Endothelial cell of umbilical vein (primary cell): Measurements from ENCODE around the gene GCH1. TPM values are rescaled to one million over a fixed set of nuclear protein-coding genes. Genes with fewer than 3 reads are reported as not detected.

Source experiments
- BruUV-seq: library from RNA; stranded (reverse); fragments of 400-500 nt; replicated peaks from 2 replicates; lab custom pipeline; 2021; lab: Mats Ljungman, UMichigan
- CTCF ChIA-PET: fragments of 300-600, 350-600 bp; sonication (Branson Sonifier 250); formaldehyde crosslinking; loops from one replicate; lab custom pipeline; 2021; ENCODE audit warnings: antibody characterized with exemption, inconsistent platforms; lab: Charles Lee
- POLR2A ChIA-PET: fragments of 300-600, 350-600 bp; sonication (Branson Sonifier 250); formaldehyde crosslinking; loops from one replicate; lab custom pipeline; 2021; ENCODE audit warnings: antibody characterized with exemption, inconsistent platforms; lab: Charles Lee
- DNase-seq: peaks from one replicate; pipeline ENCODE4 v3.0.0-alpha.2; 2011; ENCODE audit warnings: low read depth, low spot score
- FAIRE-seq: peaks from 2 replicates; lab custom pipeline; 2011; peaks lifted over from hg19 to GRCh38; lab: Jason Lieb, UNC
- H2AFZ ChIP-seq: 2 replicates; pipeline ENCODE4 v1.6.0; 2012; ENCODE audit warnings: low read depth, low read length, control low read depth, inconsistent platforms
- H3K27ac ChIP-seq: 2 replicates; pipeline ENCODE4 v1.5.1; 2011; ENCODE audit warnings: low read depth, mild to moderate bottlenecking, control low read depth, low read length, moderate library complexity; ENCODE audit not compliant: insufficient read depth
- H3K27me3 ChIP-seq, 2 experiments: 2 replicates each; pipeline versions ENCODE4 v1.6.0 to v1.6.1; 2011; ENCODE audit warnings: low read length in 2 of 2, mixed read lengths in 1 of 2; ENCODE audit not compliant: control insufficient read depth in 2 of 2, insufficient read depth in 2 of 2
- H3K36me3 ChIP-seq, 2 experiments: 2 replicates in 1 of 2; 3 replicates in 1 of 2; pipeline ENCODE4 v1.5.1; 2011; ENCODE audit warnings: low read length in 2 of 2, mild to moderate bottlenecking in 1 of 2, moderate library complexity in 1 of 2; ENCODE audit not compliant: control insufficient read depth in 2 of 2, insufficient read depth in 2 of 2; ENCODE audit errors: extremely low read depth in 1 of 2
- H3K4me1 ChIP-seq: 3 replicates; pipeline ENCODE4 v1.5.1; 2011; ENCODE audit warnings: mild to moderate bottlenecking, low read length; ENCODE audit not compliant: control insufficient read depth, insufficient read depth; ENCODE audit errors: extremely low read depth
- H3K4me2 ChIP-seq: 2 replicates; pipeline ENCODE4 v1.6.1; 2011; ENCODE audit warnings: low read length, control low read depth, mixed read lengths; ENCODE audit not compliant: insufficient read depth
- H3K4me3 ChIP-seq, 3 experiments: fragments of 200-600 bp in 1 of 3; sonication (generic), shearing (Covaris generic) in 1 of 3; replicated peaks in 1 of 3; 2 replicates each; pipeline ENCODE4 v1.5.1; 2011 to 2016; ENCODE audit warnings: control low read depth in 3 of 3, low read length in 3 of 3, mild to moderate bottlenecking in 2 of 3, inconsistent platforms in 1 of 3, low read depth in 1 of 3, moderate library complexity in 1 of 3; ENCODE audit not compliant: insufficient read depth in 1 of 3
- H3K79me2 ChIP-seq: 2 replicates; pipeline ENCODE4 v1.6.0; 2012; ENCODE audit warnings: low read length, inconsistent platforms; ENCODE audit not compliant: control insufficient read depth, insufficient read depth
- H3K9ac ChIP-seq: replicated peaks from 2 replicates; pipeline ENCODE3; 2011; ENCODE audit warnings: low read length, control low read depth; ENCODE audit not compliant: insufficient read depth; ENCODE audit errors: extremely low read depth
- H3K9me1 ChIP-seq: replicated peaks from 3 replicates; pipeline ENCODE4 v1.6.0; 2011; ENCODE audit warnings: mild to moderate bottlenecking, low read length; ENCODE audit not compliant: control insufficient read depth, insufficient read depth; ENCODE audit errors: extremely low read depth
- H3K9me3 ChIP-seq: replicated peaks from 2 replicates; pipeline ENCODE4 v1.5.1; 2012; ENCODE audit warnings: low read length, inconsistent platforms; ENCODE audit not compliant: control insufficient read depth, insufficient read depth
- H4K20me1 ChIP-seq: replicated peaks from 2 replicates; pipeline ENCODE3; 2011; ENCODE audit warnings: mild to moderate bottlenecking, low read length; ENCODE audit not compliant: control insufficient read depth, insufficient read depth; ENCODE audit errors: extremely low read depth
- EZH2 ChIP-seq: IDR thresholded peaks from 2 replicates; pipeline ENCODE4 v1.6.1; 2012; ENCODE audit warnings: borderline replicate concordance, low read depth, mild to moderate bottlenecking, moderate library complexity, low read length, inconsistent platforms; ENCODE audit not compliant: severe bottlenecking
- FOS ChIP-seq: IDR thresholded peaks from 2 replicates; pipeline ENCODE4 v1.6.1; 2011; ENCODE audit warnings: mild to moderate bottlenecking, low read length, moderate library complexity, borderline replicate concordance; ENCODE audit not compliant: insufficient read depth
- GATA2 ChIP-seq: IDR thresholded peaks from 2 replicates; pipeline ENCODE4 v1.7.0; 2011; ENCODE audit warnings: low read depth, mild to moderate bottlenecking, moderate library complexity, mixed read lengths, low read length; ENCODE audit not compliant: insufficient read length, insufficient read depth
- JUN ChIP-seq: IDR thresholded peaks from 2 replicates; pipeline ENCODE4 v1.6.1; 2011; ENCODE audit warnings: borderline replicate concordance, low read depth; ENCODE audit not compliant: insufficient read length, insufficient read depth
- MYC ChIP-seq: IDR thresholded peaks from one replicate; pipeline ENCODE4 v1.6.1; 2011; ENCODE audit warnings: mild to moderate bottlenecking, low read depth, low read length
- POLR2A ChIP-seq: IDR thresholded peaks from 2 replicates; pipeline ENCODE4 v1.6.1; 2012; ENCODE audit warnings: low read depth, mild to moderate bottlenecking, control low read depth, low read length
- POLR2AphosphoS5 ChIP-seq: IDR thresholded peaks from 2 replicates; pipeline ENCODE4 v1.6.1; 2012; ENCODE audit warnings: low read depth, mild to moderate bottlenecking, control low read depth, low read length, moderate library complexity; ENCODE audit not compliant: insufficient read depth
- dilution Hi-C: fragments of 300-500 bp; cut with MboI; formaldehyde crosslinking; loops from one replicate; pipeline ENCODE4 v1.15.0; 2019; ENCODE audit warnings: low sequenced_read_pairs; ENCODE audit not compliant: extremely low pct_ligation_motif_present
- intact Hi-C: fragments of 100-400 bp; cut with micrococcal nuclease; formaldehyde crosslinking; loops from one replicate; pipeline ENCODE4 v1.10.0; 2022
- polyA plus RNA-seq, 4 experiments: library from polyadenylated mRNA; depleted of rRNA in 3 of 4; stranded (reverse) in 3 of 4; unstranded in 1 of 4; fragments of >200 nt; gene quantifications; 2 replicates each; pipeline versions ENCODE4 v1.2.1 to v1.2.3, GENCODE V29; 2011 to 2012; ENCODE audit warnings: missing spikeins in 1 of 4
- total RNA-seq: library from RNA; stranded (reverse); gene quantifications from 2 replicates; pipeline ENCODE4 v1.2.3, GENCODE V29; 2021
- TF ChIP-seq, protein P1 (sequence below): IDR thresholded peaks from 2 replicates; pipeline ENCODE4 v1.6.1; 2011; ENCODE audit not compliant: insufficient read depth, insufficient read length
- TF ChIP-seq, protein P2 (sequence below), 2 donors: IDR thresholded peaks; 1 replicate in 1 of 2; 2 replicates in 1 of 2; pipeline ENCODE4 v1.5.1; 2011; ENCODE audit warnings: low read length in 2 of 2, mild to moderate bottlenecking in 2 of 2, moderate library complexity in 2 of 2, control low read depth in 1 of 2, inconsistent platforms in 1 of 2, low read depth in 1 of 2; ENCODE audit not compliant: insufficient read depth in 1 of 2; ENCODE audit errors: extremely low read depth in 1 of 2

The GCH1 gene
- total and polyA plus RNA-seq, 2 donors (not counting 3 experiments of a cell fraction or from before 2014, with no cell fraction given), result 3.6 to 4.6 TPM

GRCh38 chr14:54944737-54945391, 42.2 kb upstream of the GCH1 start:
- TF ChIP-seq GATA2 (no peak), POLR2AphosphoS5 (no peak), EZH2 (no peak), FOS (no peak), MYC (no peak), POLR2A (no peak), JUN (no peak)
- TF ChIP-seq, protein P1, sequence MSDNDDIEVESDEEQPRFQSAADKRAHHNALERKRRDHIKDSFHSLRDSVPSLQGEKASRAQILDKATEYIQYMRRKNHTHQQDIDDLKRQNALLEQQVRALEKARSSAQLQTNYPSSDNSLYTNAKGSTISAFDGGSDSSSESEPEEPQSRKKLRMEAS, result no peak
- TF ChIP-seq, protein P2, sequence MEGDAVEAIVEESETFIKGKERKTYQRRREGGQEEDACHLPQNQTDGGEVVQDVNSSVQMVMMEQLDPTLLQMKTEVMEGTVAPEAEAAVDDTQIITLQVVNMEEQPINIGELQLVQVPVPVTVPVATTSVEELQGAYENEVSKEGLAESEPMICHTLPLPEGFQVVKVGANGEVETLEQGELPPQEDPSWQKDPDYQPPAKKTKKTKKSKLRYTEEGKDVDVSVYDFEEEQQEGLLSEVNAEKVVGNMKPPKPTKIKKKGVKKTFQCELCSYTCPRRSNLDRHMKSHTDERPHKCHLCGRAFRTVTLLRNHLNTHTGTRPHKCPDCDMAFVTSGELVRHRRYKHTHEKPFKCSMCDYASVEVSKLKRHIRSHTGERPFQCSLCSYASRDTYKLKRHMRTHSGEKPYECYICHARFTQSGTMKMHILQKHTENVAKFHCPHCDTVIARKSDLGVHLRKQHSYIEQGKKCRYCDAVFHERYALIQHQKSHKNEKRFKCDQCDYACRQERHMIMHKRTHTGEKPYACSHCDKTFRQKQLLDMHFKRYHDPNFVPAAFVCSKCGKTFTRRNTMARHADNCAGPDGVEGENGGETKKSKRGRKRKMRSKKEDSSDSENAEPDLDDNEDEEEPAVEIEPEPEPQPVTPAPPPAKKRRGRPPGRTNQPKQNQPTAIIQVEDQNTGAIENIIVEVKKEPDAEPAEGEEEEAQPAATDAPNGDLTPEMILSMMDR (IDR thresholded peaks at IDR 0.05; ENCODE audit: extremely low read depth in 1 of 2, insufficient read depth in 1 of 2, low read depth in 1 of 2, low read length in 2 of 2), result no peak
- no peaks in the 10 kb centered on the region for H4K20me1 ChIP-seq
- no peak overlapping the region for H3K4me3 ChIP-seq
- ChIA-PET CTCF (no interaction called here), POLR2A (no interaction called here)
- no peak overlapping the region for H2AFZ ChIP-seq
- H3K9me1 ChIP-seq, result no peaks in the 10 kb centered on the region
- peaks cover 0 to 2% of the 10 kb centered on the region in 2 experiments for H3K36me3 ChIP-seq
- BruUV-seq, result no TSS peak
- intact Hi-C loops (no loop called here), dilution Hi-C loops (no loop called here)
- H3K27ac ChIP-seq, result no peak overlapping the region
- no peaks in the 10 kb centered on the region for H3K27me3 ChIP-seq
- no peaks in the 10 kb centered on the region for H3K79me2 ChIP-seq
- no peak for FAIRE-seq
- H3K9me3 ChIP-seq, result no peaks in the 10 kb centered on the region
- no peak overlapping the region for H3K4me2 ChIP-seq
- no peak overlapping the region for H3K9ac ChIP-seq
- no peaks in the 10 kb centered on the region for H3K4me1 ChIP-seq
- DNase-seq, result no peak
